Uterus (tissue), 2 donors: ENCODE data around the gene NDUFV2.

Experiments used
- CTCF ChIP-seq, 4 experiments: fragments of 200-600 bp in 2 of 4; fragments of 450-650 bp in 2 of 4; sonication (generic) in 2 of 4; IDR thresholded peaks; one replicate each; pipeline ENCODE4 v1.5.1; 2016 to 2019; ENCODE audit warnings: antibody characterized with exemption in 4 of 4, mild to moderate bottlenecking in 2 of 4, moderate library complexity in 1 of 4
- POLR2A ChIP-seq, 2 donors: fragments of 450-650 bp; IDR thresholded peaks; one replicate each; pipeline ENCODE4 v1.6.1; 2016; ENCODE audit warnings: antibody characterized with exemption in 2 of 2, mild to moderate bottlenecking in 1 of 2, moderate library complexity in 1 of 2

- TF ChIP-seq CTCF (IDR thresholded peaks at IDR 0.05) (no peak), POLR2A (IDR thresholded peaks at IDR 0.05) (no peak)
These were observed 7.0 kb downstream of the NDUFV2 start for GRCh38 chr18:9109523-9109922.
